A673 (cell line): Measurements from ENCODE around the gene CCDC39. TPM values are rescaled to one million over a fixed set of nuclear protein-coding genes. Genes with fewer than 3 reads are reported as not detected.

ENCODE experiments used
- BruUV-seq: library from RNA; stranded (reverse); fragments of 400-500 nt; replicated peaks from 2 replicates; lab custom pipeline; 2021; lab: Mats Ljungman, UMichigan
- CTCF ChIA-PET: fragments of 300-600 bp; sonication (Branson Sonifier 250); formaldehyde crosslinking; loops from one replicate; lab custom pipeline; 2022; ENCODE audit warnings: antibody characterized with exemption; lab: Charles Lee
- POLR2A ChIA-PET: fragments of 300-600 bp; sonication (Branson Sonifier 250); formaldehyde crosslinking; loops from one replicate; lab custom pipeline; 2022; ENCODE audit warnings: antibody characterized with exemption; ENCODE audit not compliant: low non-redundant PET; lab: Charles Lee
- DNase-seq: peaks from one replicate; pipeline ENCODE4 v3.0.0-alpha.2; 2015; ENCODE audit warnings: low spot score
- H3K27ac ChIP-seq: fragments of 200-600 bp; sonication (generic); 2 replicates; pipeline ENCODE4 v1.5.1; 2016; ENCODE audit warnings: mixed run types, low read depth, mild to moderate bottlenecking, mixed read lengths, antibody characterized with exemption, low read length; ENCODE audit not compliant: poor library complexity, severe bottlenecking
- H3K27me3 ChIP-seq: fragments of 200-600 bp; sonication (generic); replicated peaks from 2 replicates; pipeline ENCODE4 v1.6.1; 2017; ENCODE audit warnings: mixed run types, low read depth, mild to moderate bottlenecking, mixed read lengths, antibody characterized with exemption, low read length; ENCODE audit not compliant: insufficient read depth, poor library complexity
- H3K36me3 ChIP-seq: fragments of 200-600 bp; sonication (generic); 2 replicates; pipeline ENCODE4 v1.6.1; 2016; ENCODE audit warnings: mixed run types, mild to moderate bottlenecking, mixed read lengths, antibody characterized with exemption, low read length; ENCODE audit not compliant: insufficient read depth, poor library complexity, severe bottlenecking
- H3K4me1 ChIP-seq: fragments of 200-600 bp; sonication (generic); 2 replicates; pipeline ENCODE4 v1.6.1; 2017; ENCODE audit warnings: mixed run types, mild to moderate bottlenecking, mixed read lengths, antibody characterized with exemption, low read length; ENCODE audit not compliant: insufficient read depth, poor library complexity, severe bottlenecking
- H3K4me3 ChIP-seq: fragments of 200-600 bp; sonication (generic); 2 replicates; pipeline ENCODE4 v1.5.1; 2016; ENCODE audit warnings: low read depth, mixed run types, mild to moderate bottlenecking, mixed read lengths, low read length; ENCODE audit not compliant: poor library complexity, severe bottlenecking
- H3K9me3 ChIP-seq: fragments of 200-600 bp; sonication (generic); 2 replicates; pipeline ENCODE4 v1.6.1; 2016; ENCODE audit warnings: mixed run types, low read depth, mild to moderate bottlenecking, mixed read lengths, antibody characterized with exemption, low read length; ENCODE audit not compliant: poor library complexity, severe bottlenecking
- EZH2 ChIP-seq: fragments of 200-600 bp; sonication (generic); IDR thresholded peaks from 2 replicates; pipeline ENCODE4 v1.6.1; 2017; ENCODE audit warnings: borderline replicate concordance, low read depth, mild to moderate bottlenecking, mixed read lengths, antibody characterized with exemption, low read length; ENCODE audit not compliant: poor library complexity, severe bottlenecking
- intact Hi-C: fragments of 100-400 bp; cut with micrococcal nuclease; formaldehyde crosslinking; loops from one replicate; pipeline ENCODE4 v1.10.0; 2022; ENCODE audit not compliant: unreplicated experiment
- total RNA-seq: library from RNA; stranded (reverse); gene quantifications from 2 replicates; pipeline ENCODE4 v1.2.3, GENCODE V29; 2021
- TF ChIP-seq, protein P1 (sequence below): fragments of 300-800, 200-600 bp; sonication (generic); conservative IDR thresholded peaks from 2 replicates; pipeline ENCODE4 v1.5.1; 2017; ENCODE audit warnings: low read depth, mild to moderate bottlenecking, antibody characterized with exemption, low read length, moderate library complexity, mixed read lengths

The CCDC39 gene
- total RNA-seq, 1 experiment from 2014 or later, result not detected

DNA sequence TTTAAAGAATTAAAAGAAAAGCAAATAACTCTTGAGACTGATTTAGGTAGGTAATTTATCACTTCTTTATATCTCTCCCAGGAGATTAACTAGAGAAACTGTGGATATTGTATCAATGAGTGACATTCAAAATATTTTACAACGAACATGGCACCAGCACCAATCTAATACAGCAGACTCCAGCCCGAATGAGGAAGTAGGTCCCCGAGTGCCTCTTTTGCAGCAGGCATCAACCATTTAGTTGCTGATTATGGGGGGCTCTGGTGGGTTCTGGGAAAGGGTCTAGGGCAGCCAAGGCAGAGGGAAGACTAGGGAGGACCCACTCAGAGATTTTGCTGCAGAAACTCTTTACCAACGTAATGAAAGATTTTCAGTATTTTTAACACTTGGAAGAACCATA, 109.1 kb downstream of the CCDC39 start:
- CTCF ChIA-PET, result no interaction called here
- DNase-seq, result no peak

DNA sequence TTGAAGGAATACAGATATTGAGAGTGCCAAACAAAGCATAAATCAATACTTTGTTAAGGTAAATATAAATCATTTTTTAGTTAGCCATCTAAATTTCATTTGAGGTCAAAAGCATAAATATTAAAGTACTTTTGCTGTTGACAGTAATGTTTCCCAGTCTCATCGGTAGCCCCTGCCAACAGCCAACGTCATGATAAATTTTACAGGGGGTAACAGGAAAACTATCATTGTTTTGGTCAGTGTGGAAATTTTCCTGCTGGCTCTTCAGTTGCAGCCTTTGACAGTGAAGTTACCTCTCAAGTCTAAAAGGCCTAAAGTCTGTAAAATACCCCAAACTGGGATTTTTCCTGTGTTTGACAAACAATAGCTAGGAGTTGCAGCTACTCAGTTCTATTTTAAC, 114.6 kb downstream of the CCDC39 start:
- Histone ChIP-seq H3K9me3 (no peaks in the 10 kb centered on the region), H3K27ac (no peak overlapping the region), H3K36me3 (no peaks in the 10 kb centered on the region), H3K4me3 (no peak overlapping the region), H3K27me3 (peaks cover 18% of the 10 kb centered on the region), H3K4me1 (no peaks in the 10 kb centered on the region)
- TF ChIP-seq, protein P1, sequence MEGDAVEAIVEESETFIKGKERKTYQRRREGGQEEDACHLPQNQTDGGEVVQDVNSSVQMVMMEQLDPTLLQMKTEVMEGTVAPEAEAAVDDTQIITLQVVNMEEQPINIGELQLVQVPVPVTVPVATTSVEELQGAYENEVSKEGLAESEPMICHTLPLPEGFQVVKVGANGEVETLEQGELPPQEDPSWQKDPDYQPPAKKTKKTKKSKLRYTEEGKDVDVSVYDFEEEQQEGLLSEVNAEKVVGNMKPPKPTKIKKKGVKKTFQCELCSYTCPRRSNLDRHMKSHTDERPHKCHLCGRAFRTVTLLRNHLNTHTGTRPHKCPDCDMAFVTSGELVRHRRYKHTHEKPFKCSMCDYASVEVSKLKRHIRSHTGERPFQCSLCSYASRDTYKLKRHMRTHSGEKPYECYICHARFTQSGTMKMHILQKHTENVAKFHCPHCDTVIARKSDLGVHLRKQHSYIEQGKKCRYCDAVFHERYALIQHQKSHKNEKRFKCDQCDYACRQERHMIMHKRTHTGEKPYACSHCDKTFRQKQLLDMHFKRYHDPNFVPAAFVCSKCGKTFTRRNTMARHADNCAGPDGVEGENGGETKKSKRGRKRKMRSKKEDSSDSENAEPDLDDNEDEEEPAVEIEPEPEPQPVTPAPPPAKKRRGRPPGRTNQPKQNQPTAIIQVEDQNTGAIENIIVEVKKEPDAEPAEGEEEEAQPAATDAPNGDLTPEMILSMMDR, result no peak
- no peak for TF ChIP-seq EZH2
- intact Hi-C loops, result no loop called here
- CTCF ChIA-PET, result no interaction called here
- POLR2A ChIA-PET, result no interaction called here
- DNase-seq, result no peak
- BruUV-seq, result no TSS peak

More for the DNA sequence above, 109.1 kb downstream of the CCDC39 start:
- H3K27ac ChIP-seq, result no peak overlapping the region
- no peaks in the 10 kb centered on the region for H3K9me3 ChIP-seq
- no TSS peak for BruUV-seq
- POLR2A ChIA-PET, result no interaction called here
- intact Hi-C loops, result no loop called here
- no peak overlapping the region for H3K4me3 ChIP-seq
- H3K27me3 ChIP-seq, result peaks cover 22% of the 10 kb centered on the region
- no peak for TF ChIP-seq EZH2
- TF ChIP-seq, protein P1, result no peak
- H3K4me1 ChIP-seq, result no peaks in the 10 kb centered on the region
- no peaks in the 10 kb centered on the region for H3K36me3 ChIP-seq

Other genes with a start within 250 kb of the CCDC39 start
- 30.0 and 38.2 TPM in 2 replicates for gene TTC14, start 77.3 kb downstream of the CCDC39 start, total RNA-seq
- gene FXR1, start 233.2 kb upstream of the CCDC39 start, total RNA-seq, result 219 and 233 TPM in 2 replicates